GM18526 (cell line): ENCODE results near the gene MBNL2.

Source experiments
- POLR2A ChIP-seq: IDR thresholded peaks from 3 replicates; pipeline ENCODE4 v1.6.1; 2011; ENCODE audit not compliant: insufficient read length; ENCODE audit errors: extremely low read depth

Gene MBNL2

GRCh38 chr13:97422118-97423054, 200.3 kb downstream of the MBNL2 start:
- TF ChIP-seq POLR2A = no peak

- no peak for TF ChIP-seq POLR2A
These were observed 201.3 kb downstream of the MBNL2 start for GRCh38 chr13:97423300-97424045.

- TF ChIP-seq POLR2A = no peak
These were observed 203.5 kb downstream of the MBNL2 start for GRCh38 chr13:97425590-97425989.

GRCh38 chr13:97426695-97427094, 204.6 kb downstream of the MBNL2 start:
- TF ChIP-seq POLR2A = no peak

GRCh38 chr13:97429681-97430081, 207.5 kb downstream of the MBNL2 start:
- no peak for TF ChIP-seq POLR2A

GRCh38 chr13:97430296-97430695, 208.2 kb downstream of the MBNL2 start:
- TF ChIP-seq POLR2A = no peak

- TF ChIP-seq POLR2A = no peak
These were observed 209.1 kb downstream of the MBNL2 start for GRCh38 chr13:97431171-97431764.

GRCh38 chr13:97432232-97432916, 210.2 kb downstream of the MBNL2 start:
- TF ChIP-seq POLR2A = no peak

- peak; percentile 81 for TF ChIP-seq POLR2A
These were observed 211.0 kb downstream of the MBNL2 start for GRCh38 chr13:97432917-97433726.

- no peak for TF ChIP-seq POLR2A
These were observed 211.7 kb downstream of the MBNL2 start, which contains the start of gene RAP2A for GRCh38 chr13:97433727-97434396. Gene RAP2A, plus strand, starts transcription at chr13:97434169. Its CDS starts 302 bp downstream, at chr13:97434471.

GRCh38 chr13:97434397-97435201, 212.5 kb downstream of the MBNL2 start:
- peak; percentile 21 for TF ChIP-seq POLR2A

- TF ChIP-seq POLR2A = no peak
These were observed 213.2 kb downstream of the MBNL2 start for GRCh38 chr13:97435323-97435722.

- no peak for TF ChIP-seq POLR2A
These were observed 213.7 kb downstream of the MBNL2 start for GRCh38 chr13:97435794-97436193.
